ENCODE measurements around the gene PNPLA1.

PNPLA1 gene

GRCh38 chr6:36339146-36339545, 69.3 kb downstream of the PNPLA1 start:
- DNase-seq, result no peak

GRCh38 chr6:36340306-36340617, 70.4 kb downstream of the PNPLA1 start:
- no peak for DNase-seq

- peak; percentile 38 for DNase-seq
These were observed 71.0 kb downstream of the PNPLA1 start for GRCh38 chr6:36340618-36341454.

- no peak for DNase-seq
These were observed 73.3 kb downstream of the PNPLA1 start for GRCh38 chr6:36343109-36343680.

GRCh38 chr6:36345681-36346466, 76.0 kb downstream of the PNPLA1 start:
- DNase-seq, result no peak

- DNase-seq, result no peak
These were observed 76.8 kb downstream of the PNPLA1 start for GRCh38 chr6:36346486-36347273.

- no peak for DNase-seq
These were observed 77.8 kb downstream of the PNPLA1 start for GRCh38 chr6:36347621-36348020.

GRCh38 chr6:36349240-36349639, 79.4 kb downstream of the PNPLA1 start:
- peak; percentile 88 for DNase-seq

GRCh38 chr6:36350082-36350481, 80.2 kb downstream of the PNPLA1 start:
- DNase-seq, result no peak

- DNase-seq, result no peak
These were observed 81.1 kb downstream of the PNPLA1 start for GRCh38 chr6:36350681-36351571.

GRCh38 chr6:36352477-36353157, 82.8 kb downstream of the PNPLA1 start:
- no peak for DNase-seq

GRCh38 chr6:36353411-36353915, 83.6 kb downstream of the PNPLA1 start:
- DNase-seq, result no peak

GRCh38 chr6:36355819-36356218, 86.0 kb downstream of the PNPLA1 start:
- DNase-seq, result no peak

GRCh38 chr6:36357872-36358225, 88.0 kb downstream of the PNPLA1 start:
- no peak for DNase-seq

All from NCI-H510A (cell line).